Endothelial cell of umbilical vein (primary cell): Measurements from ENCODE around the gene KCNMB3. TPM values are rescaled to one million over a fixed set of nuclear protein-coding genes. Genes with fewer than 3 reads are reported as not detected.
A peak's percentile ranks its signal among the peaks of the same experiment; 100 is the strongest.

ENCODE experiments used
- BruUV-seq: library from RNA; stranded (reverse); fragments of 400-500 nt; replicated peaks from 2 replicates; lab custom pipeline; 2021; lab: Mats Ljungman, UMichigan
- CTCF ChIA-PET: fragments of 300-600, 350-600 bp; sonication (Branson Sonifier 250); formaldehyde crosslinking; loops from one replicate; lab custom pipeline; 2021; ENCODE audit warnings: antibody characterized with exemption, inconsistent platforms; lab: Charles Lee
- POLR2A ChIA-PET: fragments of 300-600, 350-600 bp; sonication (Branson Sonifier 250); formaldehyde crosslinking; loops from one replicate; lab custom pipeline; 2021; ENCODE audit warnings: antibody characterized with exemption, inconsistent platforms; lab: Charles Lee
- DNase-seq: peaks from one replicate; pipeline ENCODE4 v3.0.0-alpha.2; 2011; ENCODE audit warnings: low read depth, low spot score
- FAIRE-seq: peaks from 2 replicates; lab custom pipeline; 2011; peaks lifted over from hg19 to GRCh38; lab: Jason Lieb, UNC
- H2AFZ ChIP-seq: 2 replicates; pipeline ENCODE4 v1.6.0; 2012; ENCODE audit warnings: low read depth, low read length, control low read depth, inconsistent platforms
- H3K27ac ChIP-seq: 2 replicates; pipeline ENCODE4 v1.5.1; 2011; ENCODE audit warnings: low read depth, mild to moderate bottlenecking, control low read depth, low read length, moderate library complexity; ENCODE audit not compliant: insufficient read depth
- H3K27me3 ChIP-seq, 2 experiments: 2 replicates each; pipeline versions ENCODE4 v1.6.0 to v1.6.1; 2011; ENCODE audit warnings: low read length in 2 of 2, mixed read lengths in 1 of 2; ENCODE audit not compliant: control insufficient read depth in 2 of 2, insufficient read depth in 2 of 2
- H3K36me3 ChIP-seq, 2 experiments: 2 replicates in 1 of 2; 3 replicates in 1 of 2; pipeline ENCODE4 v1.5.1; 2011; ENCODE audit warnings: low read length in 2 of 2, mild to moderate bottlenecking in 1 of 2, moderate library complexity in 1 of 2; ENCODE audit not compliant: control insufficient read depth in 2 of 2, insufficient read depth in 2 of 2; ENCODE audit errors: extremely low read depth in 1 of 2
- H3K4me1 ChIP-seq: 3 replicates; pipeline ENCODE4 v1.5.1; 2011; ENCODE audit warnings: mild to moderate bottlenecking, low read length; ENCODE audit not compliant: control insufficient read depth, insufficient read depth; ENCODE audit errors: extremely low read depth
- H3K4me2 ChIP-seq: 2 replicates; pipeline ENCODE4 v1.6.1; 2011; ENCODE audit warnings: low read length, control low read depth, mixed read lengths; ENCODE audit not compliant: insufficient read depth
- H3K4me3 ChIP-seq, 3 experiments: fragments of 200-600 bp in 1 of 3; sonication (generic), shearing (Covaris generic) in 1 of 3; replicated peaks in 1 of 3; 2 replicates each; pipeline ENCODE4 v1.5.1; 2011 to 2016; ENCODE audit warnings: control low read depth in 3 of 3, low read length in 3 of 3, mild to moderate bottlenecking in 2 of 3, inconsistent platforms in 1 of 3, low read depth in 1 of 3, moderate library complexity in 1 of 3; ENCODE audit not compliant: insufficient read depth in 1 of 3
- H3K79me2 ChIP-seq: 2 replicates; pipeline ENCODE4 v1.6.0; 2012; ENCODE audit warnings: low read length, inconsistent platforms; ENCODE audit not compliant: control insufficient read depth, insufficient read depth
- H3K9ac ChIP-seq: replicated peaks from 2 replicates; pipeline ENCODE3; 2011; ENCODE audit warnings: low read length, control low read depth; ENCODE audit not compliant: insufficient read depth; ENCODE audit errors: extremely low read depth
- H3K9me1 ChIP-seq: replicated peaks from 3 replicates; pipeline ENCODE4 v1.6.0; 2011; ENCODE audit warnings: mild to moderate bottlenecking, low read length; ENCODE audit not compliant: control insufficient read depth, insufficient read depth; ENCODE audit errors: extremely low read depth
- H3K9me3 ChIP-seq: replicated peaks from 2 replicates; pipeline ENCODE4 v1.5.1; 2012; ENCODE audit warnings: low read length, inconsistent platforms; ENCODE audit not compliant: control insufficient read depth, insufficient read depth
- H4K20me1 ChIP-seq: replicated peaks from 2 replicates; pipeline ENCODE3; 2011; ENCODE audit warnings: mild to moderate bottlenecking, low read length; ENCODE audit not compliant: control insufficient read depth, insufficient read depth; ENCODE audit errors: extremely low read depth
- CTCF ChIP-seq, 2 donors: IDR thresholded peaks; 1 replicate in 1 of 2; 2 replicates in 1 of 2; pipeline ENCODE4 v1.5.1; 2011; ENCODE audit warnings: low read length in 2 of 2, mild to moderate bottlenecking in 2 of 2, moderate library complexity in 2 of 2, control low read depth in 1 of 2, inconsistent platforms in 1 of 2, low read depth in 1 of 2; ENCODE audit not compliant: insufficient read depth in 1 of 2; ENCODE audit errors: extremely low read depth in 1 of 2
- EZH2 ChIP-seq: IDR thresholded peaks from 2 replicates; pipeline ENCODE4 v1.6.1; 2012; ENCODE audit warnings: borderline replicate concordance, low read depth, mild to moderate bottlenecking, moderate library complexity, low read length, inconsistent platforms; ENCODE audit not compliant: severe bottlenecking
- FOS ChIP-seq: IDR thresholded peaks from 2 replicates; pipeline ENCODE4 v1.6.1; 2011; ENCODE audit warnings: mild to moderate bottlenecking, low read length, moderate library complexity, borderline replicate concordance; ENCODE audit not compliant: insufficient read depth
- GATA2 ChIP-seq: IDR thresholded peaks from 2 replicates; pipeline ENCODE4 v1.7.0; 2011; ENCODE audit warnings: low read depth, mild to moderate bottlenecking, moderate library complexity, mixed read lengths, low read length; ENCODE audit not compliant: insufficient read length, insufficient read depth
- JUN ChIP-seq: IDR thresholded peaks from 2 replicates; pipeline ENCODE4 v1.6.1; 2011; ENCODE audit warnings: borderline replicate concordance, low read depth; ENCODE audit not compliant: insufficient read length, insufficient read depth
- MAX ChIP-seq: IDR thresholded peaks from 2 replicates; pipeline ENCODE4 v1.6.1; 2011; ENCODE audit not compliant: insufficient read depth, insufficient read length
- MYC ChIP-seq: IDR thresholded peaks from one replicate; pipeline ENCODE4 v1.6.1; 2011; ENCODE audit warnings: mild to moderate bottlenecking, low read depth, low read length
- POLR2A ChIP-seq: IDR thresholded peaks from 2 replicates; pipeline ENCODE4 v1.6.1; 2012; ENCODE audit warnings: low read depth, mild to moderate bottlenecking, control low read depth, low read length
- POLR2AphosphoS5 ChIP-seq: IDR thresholded peaks from 2 replicates; pipeline ENCODE4 v1.6.1; 2012; ENCODE audit warnings: low read depth, mild to moderate bottlenecking, control low read depth, low read length, moderate library complexity; ENCODE audit not compliant: insufficient read depth
- dilution Hi-C: fragments of 300-500 bp; cut with MboI; formaldehyde crosslinking; loops from one replicate; pipeline ENCODE4 v1.15.0; 2019; ENCODE audit warnings: low sequenced_read_pairs; ENCODE audit not compliant: extremely low pct_ligation_motif_present
- intact Hi-C: fragments of 100-400 bp; cut with micrococcal nuclease; formaldehyde crosslinking; loops from one replicate; pipeline ENCODE4 v1.10.0; 2022
- polyA plus RNA-seq, 4 experiments: library from polyadenylated mRNA; depleted of rRNA in 3 of 4; stranded (reverse) in 3 of 4; unstranded in 1 of 4; fragments of >200 nt; gene quantifications; 2 replicates each; pipeline versions ENCODE4 v1.2.1 to v1.2.3, GENCODE V29; 2011 to 2012; ENCODE audit warnings: missing spikeins in 1 of 4
- total RNA-seq: library from RNA; stranded (reverse); gene quantifications from 2 replicates; pipeline ENCODE4 v1.2.3, GENCODE V29; 2021

The KCNMB3 gene
- total and polyA plus RNA-seq, 2 donors (not counting 3 experiments of a cell fraction or from before 2014, with no cell fraction given): 1.2 to 1.7 TPM

- no peaks in the 10 kb centered on the region for H3K36me3 ChIP-seq
- H3K27ac ChIP-seq: no peak overlapping the region
- H3K27me3 ChIP-seq: no peaks in the 10 kb centered on the region
- dilution Hi-C loops: no loop called here
- H4K20me1 ChIP-seq: no peaks in the 10 kb centered on the region
- no peak for TF ChIP-seq POLR2A
- no peak for TF ChIP-seq MYC
- TF ChIP-seq CTCF (IDR thresholded peaks at IDR 0.05; ENCODE audit: extremely low read depth in 1 of 2, insufficient read depth in 1 of 2, low read depth in 1 of 2, low read length in 2 of 2): no peak
- peak; percentile 55 for TF ChIP-seq JUN
- TF ChIP-seq FOS: peak; percentile 39
- H3K79me2 ChIP-seq: no peaks in the 10 kb centered on the region
- H3K9me1 ChIP-seq: no peaks in the 10 kb centered on the region
- DNase-seq (peak; percentile 53), FAIRE-seq (peak; percentile 81)
- H3K4me3 ChIP-seq: no peak overlapping the region
- no peak overlapping the region for H3K9ac ChIP-seq
- H3K9me3 ChIP-seq: no peaks in the 10 kb centered on the region
- peaks cover 8% of the 10 kb centered on the region for H3K4me1 ChIP-seq
- intact Hi-C loops: no loop called here
- ChIA-PET POLR2A (no interaction called here), CTCF (interaction anchor here (2.2 to 2.6 kb wide), 2 partner anchors 18 to 25 kb away, joined by 4 to 6 read pairs; no protein-coding TSS in a partner anchor)
- BruUV-seq: no TSS peak
- H3K4me2 ChIP-seq: peak overlapping the region; percentile 17
- no peak overlapping the region for H2AFZ ChIP-seq
Observed at GRCh38 chr3:179247289-179248015, 3.5 kb downstream of the KCNMB3 start.

DNA sequence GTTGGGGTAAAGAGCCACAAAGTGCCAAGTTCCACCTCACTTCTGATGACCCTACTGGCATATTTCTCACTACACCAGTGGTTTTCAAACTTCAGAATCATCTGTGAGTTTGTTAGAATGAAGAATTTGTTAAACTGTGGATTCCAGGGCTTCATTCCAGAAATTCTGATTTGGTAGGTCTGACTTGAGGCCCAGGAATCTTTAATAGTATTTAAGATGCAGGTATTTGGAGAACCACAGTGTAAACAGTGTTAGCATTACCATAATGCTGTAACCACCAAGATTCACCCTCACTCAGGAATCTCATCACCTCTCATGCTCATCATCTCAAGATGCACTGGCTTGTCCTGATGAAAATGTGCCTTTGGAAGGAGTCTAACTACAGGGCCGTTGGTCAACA lies 6.0 kb downstream of the KCNMB3 start:
- H2AFZ ChIP-seq: no peak overlapping the region
- H3K9me3 ChIP-seq: no peaks in the 10 kb centered on the region
- no peaks in the 10 kb centered on the region for H3K36me3 ChIP-seq
- TF ChIP-seq JUN (no peak), CTCF (IDR thresholded peaks at IDR 0.05; ENCODE audit: extremely low read depth in 1 of 2, insufficient read depth in 1 of 2, low read depth in 1 of 2, low read length in 2 of 2) (no peak), MAX (no peak), MYC (no peak), POLR2AphosphoS5 (no peak), POLR2A (no peak), EZH2 (no peak), GATA2 (no peak), FOS (no peak)
- H3K27ac ChIP-seq: no peak overlapping the region
- intact Hi-C loops: no loop called here
- dilution Hi-C loops: no loop called here
- ChIA-PET POLR2A (no interaction called here), CTCF (no interaction called here)
- FAIRE-seq: no peak
- BruUV-seq: no TSS peak
- no peak for DNase-seq
- H3K79me2 ChIP-seq: no peaks in the 10 kb centered on the region
- H3K27me3 ChIP-seq: no peaks in the 10 kb centered on the region
- no peaks in the 10 kb centered on the region for H3K9me1 ChIP-seq
- H3K4me3 ChIP-seq: no peak overlapping the region
- H3K9ac ChIP-seq: no peak overlapping the region
- no peak overlapping the region for H3K4me2 ChIP-seq
- no peaks in the 10 kb centered on the region for H4K20me1 ChIP-seq
- H3K4me1 ChIP-seq: peaks cover 8% of the 10 kb centered on the region
